HG02610 (cell line): ENCODE data around the gene ADCY3.
"Not testable (repeated sequence)": the region's sequence is repeated elsewhere in the genome, so short reads cannot be mapped to it uniquely, and the experiment has no call there.

Experiments
- ATAC-seq: cut with Tn5 transposase; IDR thresholded peaks from one replicate; pipeline ENCODE4 v1.9.1; 2021; ENCODE audit warnings: mild to moderate bottlenecking, moderate library complexity; ENCODE audit not compliant: unreplicated experiment

Gene ADCY3

GRCh38 chr2:24819442-24820174, 100.4 kb downstream of the ADCY3 start:
- no peak for ATAC-seq

GRCh38 chr2:24818721-24819167, 101.3 kb downstream of the ADCY3 start:
- ATAC-seq = no peak

DNA sequence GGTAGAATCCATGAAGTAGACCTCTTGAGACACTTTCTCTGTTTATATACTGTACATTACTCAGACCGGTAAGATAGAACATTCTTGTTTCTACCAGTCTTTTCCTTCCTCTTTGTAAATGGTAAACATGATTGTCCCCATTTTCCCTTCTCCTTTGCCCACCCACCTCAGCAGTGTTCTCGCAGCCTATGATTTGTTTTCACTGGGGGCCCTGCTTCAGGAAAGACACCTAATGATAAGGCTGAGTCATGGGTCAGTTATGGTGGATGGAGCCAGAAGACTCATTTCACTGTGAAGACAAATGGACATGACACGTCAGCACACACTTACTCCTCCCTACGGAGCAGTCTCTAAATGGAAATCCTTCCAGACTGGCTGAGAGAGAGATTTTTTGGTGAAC, 103.2 kb downstream of the ADCY3 start:
- no peak for ATAC-seq

DNA sequence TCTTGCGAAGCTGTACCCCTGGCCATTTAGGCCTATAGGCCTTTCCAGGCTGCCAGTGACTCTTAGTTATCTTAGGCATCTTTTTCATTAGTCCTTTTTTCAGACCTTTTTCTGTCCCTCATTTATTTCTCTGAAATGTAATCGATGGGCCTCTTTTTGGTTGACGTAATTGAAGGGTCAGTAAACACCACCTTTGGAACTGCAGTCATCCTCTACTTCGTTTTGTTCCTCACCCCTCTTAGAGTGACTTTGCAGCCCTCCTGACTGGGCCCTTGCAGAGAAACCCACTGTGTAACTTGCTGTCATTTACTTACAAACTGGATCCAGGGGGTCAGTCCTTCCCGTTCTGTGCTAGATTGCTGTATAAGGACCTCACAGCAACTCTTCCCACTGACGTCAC, 103.6 kb downstream of the ADCY3 start:
- no peak for ATAC-seq

DNA sequence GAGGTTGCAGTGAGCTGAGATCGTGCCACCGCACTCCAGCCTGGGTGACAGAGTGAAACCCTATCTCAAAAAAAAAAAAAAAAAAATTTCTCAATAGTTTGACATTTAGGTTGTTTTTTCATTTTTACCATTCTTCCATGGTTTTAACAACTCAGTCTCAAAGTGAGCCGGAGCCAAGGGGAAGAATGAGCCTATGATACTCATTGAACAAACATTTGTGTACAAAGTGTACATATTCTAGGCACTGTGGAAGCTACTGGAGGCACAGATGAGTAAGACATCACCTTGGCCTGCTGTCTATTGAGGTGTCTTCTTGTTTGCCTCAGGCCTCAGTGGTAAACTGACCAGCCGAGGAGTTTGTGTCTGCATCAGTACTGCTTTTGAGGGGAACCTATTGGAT, 104.9 kb downstream of the ADCY3 start:
- no peak for ATAC-seq

GRCh38 chr2:24814516-24814915, 105.5 kb downstream of the ADCY3 start:
- ATAC-seq = no peak

DNA sequence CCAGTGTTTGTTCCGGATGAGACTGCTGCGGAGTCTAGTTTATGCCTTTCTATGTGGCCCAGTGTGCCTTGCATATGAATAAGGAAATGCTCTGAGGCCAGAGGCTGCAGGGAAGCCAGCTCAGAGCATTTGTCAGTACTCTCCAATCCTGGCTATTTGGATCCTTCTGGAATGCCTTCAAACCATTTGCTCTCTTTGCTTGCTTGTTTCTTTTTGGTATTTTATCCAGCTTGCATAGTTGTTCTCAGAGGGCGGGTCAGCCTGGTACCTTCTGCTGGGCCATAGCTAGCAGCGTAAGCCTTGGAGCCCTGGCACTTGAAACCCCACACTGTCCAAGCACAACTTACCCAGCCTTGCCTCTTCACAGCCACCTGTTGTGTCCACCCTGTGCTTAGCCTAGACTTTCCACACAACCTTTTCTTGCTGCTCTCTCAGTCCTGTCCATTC, 106.3 kb downstream of the ADCY3 start:
- ATAC-seq = no peak

DNA sequence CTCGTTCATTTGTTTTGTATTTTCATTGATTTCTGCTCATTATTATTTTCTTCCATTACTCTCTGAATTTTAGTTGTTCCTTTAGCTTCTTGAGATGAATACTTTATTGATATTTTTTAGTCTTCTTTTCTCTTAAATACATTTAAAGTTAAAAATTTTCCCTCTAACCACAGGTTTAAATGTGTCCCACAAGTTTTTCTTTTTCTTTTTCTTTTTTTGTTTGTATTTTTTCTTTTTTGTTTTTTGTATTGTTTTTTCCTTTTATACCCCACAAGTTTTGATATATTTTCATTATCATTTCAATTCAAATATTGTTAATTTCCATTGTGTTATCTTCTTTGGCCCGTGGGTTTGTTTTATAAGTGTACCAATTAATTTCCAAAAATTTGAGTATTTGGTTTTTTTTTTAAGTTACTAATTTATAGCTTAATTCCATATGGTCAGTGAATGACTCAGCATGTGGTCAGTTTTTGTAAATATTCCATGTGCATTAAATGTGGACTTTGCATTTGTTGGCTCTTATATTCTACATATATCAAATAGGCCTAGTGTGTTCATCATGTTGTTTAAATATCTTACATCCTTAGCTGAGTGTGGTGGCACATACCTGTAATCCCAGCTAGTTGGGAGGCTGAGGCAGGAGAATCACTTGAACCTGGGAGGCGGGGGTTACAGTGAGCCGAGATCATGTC, 110.6 kb downstream of the ADCY3 start:
- no peak for ATAC-seq

- ATAC-seq = no peak
Measured at GRCh38 chr2:24806661-24807036, 113.4 kb downstream of the ADCY3 start.

GRCh38 chr2:24805811-24806660, 114.0 kb downstream of the ADCY3 start:
- ATAC-seq = not testable (repeated sequence)

- ATAC-seq = not testable (repeated sequence)
Measured at GRCh38 chr2:24800487-24800886, 119.5 kb downstream of the ADCY3 start.

DNA sequence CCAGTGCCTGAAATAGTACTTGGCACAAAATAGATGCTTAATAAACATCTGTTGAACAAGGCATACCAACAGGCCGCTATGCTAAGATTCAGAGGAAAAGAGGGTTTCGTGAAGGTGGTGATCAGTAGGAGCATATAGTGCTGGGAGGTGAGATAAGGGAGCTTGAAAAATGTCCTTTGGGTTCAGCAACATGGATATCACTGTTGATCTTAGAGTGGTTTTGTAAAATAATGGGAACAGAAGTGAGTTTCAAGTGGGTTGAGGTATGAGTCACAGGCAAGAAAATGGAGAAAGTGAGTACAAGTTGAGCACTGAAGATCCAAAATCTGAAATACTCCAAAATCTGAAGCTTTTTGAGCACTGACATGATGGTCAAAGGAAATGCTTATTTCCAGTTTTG, 122.4 kb downstream of the ADCY3 start:
- no peak for ATAC-seq

- no peak for ATAC-seq
Measured at GRCh38 chr2:24793761-24794435, 126.1 kb downstream of the ADCY3 start.

DNA sequence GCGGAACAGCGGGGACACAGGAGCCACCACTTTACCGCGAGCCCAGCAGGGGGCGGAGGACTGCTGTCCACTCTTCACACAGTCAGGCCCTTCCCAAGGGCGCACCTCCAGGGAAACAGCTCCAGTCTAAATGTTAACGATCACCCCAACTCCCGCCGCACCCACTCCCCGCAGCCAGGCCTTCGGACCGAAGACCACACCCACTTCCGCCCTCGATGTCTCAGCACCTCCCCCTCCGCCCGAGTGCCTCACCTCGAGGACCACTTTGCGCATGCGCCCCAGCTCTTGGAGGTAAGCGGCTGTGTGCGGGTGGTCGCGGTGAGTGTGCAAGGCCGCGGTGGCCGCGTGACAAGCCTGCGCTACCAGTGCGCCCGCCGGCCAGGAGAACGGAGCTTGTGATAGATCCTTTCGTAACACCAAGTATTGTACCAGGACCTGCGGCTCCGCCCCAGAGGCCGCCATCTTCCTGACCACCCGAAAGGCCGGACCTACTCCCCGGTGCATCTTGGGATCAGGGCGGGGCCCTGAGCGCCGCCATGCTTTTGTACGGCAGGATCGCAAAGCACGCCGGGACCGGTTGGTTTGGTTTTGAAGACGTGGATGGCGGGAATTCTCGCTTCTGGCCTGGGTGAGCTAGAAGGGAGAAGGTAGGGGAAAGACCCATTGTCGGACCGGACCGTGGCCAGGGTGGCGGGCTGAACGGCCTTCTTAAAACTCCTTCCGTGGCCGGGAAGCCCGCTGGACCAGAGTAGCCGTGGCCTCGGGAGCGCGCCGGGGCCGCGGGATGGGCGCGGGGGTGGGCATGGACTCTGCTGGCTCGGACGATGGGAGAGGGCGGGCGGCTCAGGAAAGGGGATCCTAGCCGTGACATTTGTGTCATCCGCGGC, 126.9 kb downstream of the ADCY3 start, which contains the start of the genes CENPO and PTRHD1:
TSS of gene CENPO (plus strand) at position 552 of the 887 bp plus-strand sequence. CDS start 495 bp downstream, outside the sequence.
TSS of gene PTRHD1 (minus strand) at position 518 of the 887 bp plus-strand sequence. CDS start at position 504, 14 bp downstream.
- peak; percentile 88 for ATAC-seq

DNA sequence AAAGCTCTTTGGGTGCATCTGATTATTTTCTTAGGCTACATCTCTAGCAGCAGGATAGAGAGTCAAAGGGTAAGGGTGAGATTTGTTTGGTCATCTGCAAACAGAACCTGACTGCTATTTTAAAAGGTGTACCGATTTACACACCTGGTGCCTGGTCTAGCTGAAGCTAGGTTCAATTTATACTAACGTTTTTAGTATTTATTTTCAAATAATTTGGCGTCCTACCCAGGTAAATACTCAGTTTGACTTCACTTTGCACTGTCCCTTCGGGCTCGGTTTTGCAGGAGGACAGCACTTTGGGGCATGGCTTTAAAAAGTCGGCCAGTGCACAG, 127.5 kb downstream of the ADCY3 start:
- no peak for ATAC-seq

- no peak for ATAC-seq
Measured at GRCh38 chr2:24791452-24791851, 128.6 kb downstream of the ADCY3 start.

DNA sequence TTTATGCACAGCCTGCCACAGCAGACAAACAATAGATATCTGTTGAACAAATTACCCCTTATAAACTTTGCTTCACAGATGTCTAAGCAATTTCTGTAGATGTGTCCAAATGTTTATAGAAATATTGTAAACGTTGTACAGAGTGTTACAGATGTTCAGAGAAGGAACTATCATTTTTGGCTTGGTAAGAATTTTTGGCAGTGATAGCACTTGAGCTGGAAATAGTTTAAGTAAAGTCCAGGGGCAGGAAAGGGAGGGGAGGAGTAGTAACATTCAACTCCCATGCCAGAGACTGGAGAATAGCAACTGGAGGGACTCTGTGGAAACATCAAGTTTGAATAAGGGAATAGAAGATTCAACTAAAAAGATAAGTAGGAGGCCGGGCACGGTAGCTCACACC, 131.2 kb downstream of the ADCY3 start:
- ATAC-seq = no peak

GRCh38 chr2:24787532-24787931, 132.5 kb downstream of the ADCY3 start:
- no peak for ATAC-seq

DNA sequence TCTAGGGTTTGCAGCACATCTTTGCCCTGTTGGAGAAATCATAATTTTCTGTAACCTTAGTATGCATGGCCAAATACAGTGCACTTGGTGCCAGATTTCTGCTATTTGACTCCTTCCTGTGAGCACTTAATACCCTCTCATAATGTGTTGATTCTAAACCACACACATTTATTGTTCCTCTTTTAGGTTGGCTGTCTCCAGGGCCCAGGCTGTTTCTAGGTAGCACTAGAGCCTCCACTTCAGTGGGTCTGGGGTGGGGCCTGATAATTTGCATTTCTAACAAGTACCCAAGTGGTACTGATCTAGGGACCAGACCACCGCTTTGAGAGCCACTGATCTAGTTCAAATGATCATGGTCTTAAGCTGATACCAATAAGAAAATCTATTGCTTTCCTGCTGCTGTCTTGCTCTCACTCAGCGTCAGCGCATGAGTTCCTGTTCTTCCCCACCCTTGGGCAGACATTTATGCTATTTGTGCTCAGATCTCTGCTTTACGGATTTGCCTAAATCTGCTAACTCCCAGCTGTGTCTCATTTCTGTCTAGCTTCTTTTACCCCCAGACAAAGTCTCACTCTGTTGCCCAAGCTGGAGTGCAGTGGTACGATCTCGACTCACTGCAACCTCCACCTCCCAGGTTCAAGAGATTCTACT, 134.2 kb downstream of the ADCY3 start:
- peak; percentile 93 for ATAC-seq
